Psoas muscle (tissue), 8 donors: ENCODE measurements around the gene COL18A1. TPM values are rescaled to one million over a fixed set of nuclear protein-coding genes. Genes with fewer than 3 reads are reported as not detected.

Experiments used
- ATAC-seq, 4 donors: fragments of 200-7000 bp; cut with Tn5 transposase; one replicate each; pipeline ENCODE4 v1.9.1; 2020; ENCODE audit warnings: moderate library complexity in 3 of 4, mild to moderate bottlenecking in 2 of 4
- DNase-seq, 2 donors: peaks; one replicate each; pipeline ENCODE4 v3.0.0-alpha.2; 2020
- H3K27ac ChIP-seq: fragments of 200-600 bp; one replicate; pipeline ENCODE4 v1.8.0; 2022
- H3K27me3 ChIP-seq, 3 donors: fragments of 200-600 bp in 1 of 3; one replicate each; pipeline versions ENCODE4 v1.6.1 to v1.8.0; 2013 to 2022; ENCODE audit warnings: low read length in 2 of 3, mild to moderate bottlenecking in 2 of 3, moderate library complexity in 1 of 3; ENCODE audit not compliant: insufficient read depth in 3 of 3
- H3K36me3 ChIP-seq, 2 donors: fragments of 200-600 bp in 1 of 2; one replicate each; pipeline versions ENCODE4 v1.6.1 to v1.8.0; 2013 to 2022; ENCODE audit warnings: low read depth in 1 of 2, mild to moderate bottlenecking in 1 of 2, moderate library complexity in 1 of 2; ENCODE audit not compliant: insufficient read depth in 1 of 2
- H3K4me1 ChIP-seq: fragments of 200-600 bp; one replicate; pipeline ENCODE4 v1.8.0; 2022
- H3K4me3 ChIP-seq: fragments of 200-600 bp; one replicate; pipeline ENCODE4 v1.8.0; 2022; ENCODE audit warnings: mild to moderate bottlenecking
- H3K9me3 ChIP-seq: fragments of 200-600 bp; one replicate; pipeline ENCODE4 v1.8.0; 2022
- CTCF ChIP-seq: fragments of 200-600 bp; IDR thresholded peaks from one replicate; pipeline ENCODE4 v1.8.0; 2022; ENCODE audit warnings: antibody characterized with exemption
- WGBS, 3 donors: extraction: QIAGEN DNeasy Blood & Tissue Kit; methylation state at CpG; one replicate each; pipeline versions ENCODE4 v1.1.6 to v1.1.7; 2013; 5-methylcytosine and 5-hydroxymethylcytosine counted together
- intact Hi-C, 2 donors: fragments of 100-400 bp; cut with DNase I; formaldehyde crosslinking; loops; one replicate each; pipeline versions ENCODE4 v1.11.0 to v1.14.2; 2022
- polyA plus RNA-seq, 3 donors: library from polyadenylated mRNA; stranded (reverse); fragments of 200-250 nt; gene quantifications; one replicate each; pipeline ENCODE4 v1.2.3, GENCODE V29; 2013
- total RNA-seq, 4 donors: library from RNA; stranded (reverse); fragmentation: NEBNext Ultra II Directional in 2 of 4; extraction: Animal tissue kit (Norgen Biotek cat#: 25700) in 2 of 4; gene quantifications; one replicate each; pipeline versions ENCODE4 v1.2.1 to v1.2.4, GENCODE V29; 2021 to 2023
- donor health status: healthy with polysubstance abuse.
- donor health status: DM: no; HTN: no; CAD: no; lungs with moderate emphysema.
- donor health status: Bipolar disorder and iron deficiency.
- donor health status: healthy.
- donor health status: DM: yes; HTN: yes; CAD: no.
- donor health status: DM: no; HTN: no; CAD: no.
- donor health status: DM: no; HTN: no; CAD: no.
- donor health status: DM: yes; HTN: yes; CAD: no.

The COL18A1 gene
- total and polyA plus RNA-seq, 7 donors: 4.8 to 25.3 (median 12.1) TPM

- Histone ChIP-seq H3K4me1 (no peaks in the 10 kb centered on the region), H3K27me3 (peaks cover 0 to 13% (median 2%) of the 10 kb centered on the region in 3 donors), H3K36me3 (no peaks in the 10 kb centered on the region), H3K9me3 (no peaks in the 10 kb centered on the region), H3K27ac (no peak overlapping the region), H3K4me3 (no peak overlapping the region)
- ATAC-seq (peak; percentile 71 to 80 (median 76)), DNase-seq (peak; percentile 71 to 79)
- no peak for TF ChIP-seq CTCF
- 58 to 71% (median 59%) methylated on average over 43 to 45 of the region's 45 CpGs for WGBS, 3 donors
- intact Hi-C loops: no loop called here
Measured at GRCh38 chr21:45427331-45428271, 22.6 kb downstream of the COL18A1 start.

- Histone ChIP-seq H3K36me3 (no peaks in the 10 kb centered on the region), H3K27ac (no peak overlapping the region), H3K27me3 (peaks cover 0 to 13% (median 2%) of the 10 kb centered on the region in 3 donors), H3K4me3 (no peak overlapping the region), H3K9me3 (no peaks in the 10 kb centered on the region), H3K4me1 (no peaks in the 10 kb centered on the region)
- intact Hi-C loops: no loop called here
- 95 to 96% (median 96%) methylated on average over 18 of the region's 18 CpGs for WGBS, 3 donors
- no peak for TF ChIP-seq CTCF
- DNase-seq (no peak), ATAC-seq (no peak)
Measured at GRCh38 chr21:45428534-45428933, 23.6 kb downstream of the COL18A1 start.

GRCh38 chr21:45429221-45430175, 24.5 kb downstream of the COL18A1 start:
- intact Hi-C loops: no loop called here
- no peak for TF ChIP-seq CTCF
- Histone ChIP-seq H3K4me1 (no peaks in the 10 kb centered on the region), H3K36me3 (no peaks in the 10 kb centered on the region), H3K27ac (no peak overlapping the region), H3K27me3 (peaks cover 0 to 20% (median 2%) of the 10 kb centered on the region in 3 donors), H3K9me3 (no peaks in the 10 kb centered on the region), H3K4me3 (no peak overlapping the region)
- DNase-seq (no peak), ATAC-seq (no peak)
- 92 to 96% (median 94%) methylated on average over 30 to 32 of the region's 32 CpGs for WGBS, 3 donors

- H3K36me3 ChIP-seq: no peaks in the 10 kb centered on the region
- ATAC-seq (no peak), DNase-seq (no peak)
- no peak overlapping the region for H3K27ac ChIP-seq
- 73 to 82% (median 82%) methylated on average over 37 to 45 of the region's 48 CpGs for WGBS, 3 donors
- H3K4me1 ChIP-seq: no peaks in the 10 kb centered on the region
- H3K27me3 ChIP-seq: peaks cover 0 to 21% (median 2%) of the 10 kb centered on the region in 3 donors
- H3K9me3 ChIP-seq: no peaks in the 10 kb centered on the region
- H3K4me3 ChIP-seq: no peak overlapping the region
- intact Hi-C loops: no loop called here
- TF ChIP-seq CTCF: no peak
Measured at GRCh38 chr21:45430521-45431501, 25.8 kb downstream of the COL18A1 start.
